ENCODE data around the gene SLC38A11. TPM values are rescaled to one million over a fixed set of nuclear protein-coding genes. Genes with fewer than 3 reads are reported as not detected.

SLC38A11 gene
- total and polyA plus RNA-seq, 10 of the 15 experiments (the other 5 are each of a cell fraction or from before 2014, with no cell fraction given) = not detected

GRCh38 chr2:164881524-164881923 is 73.8 kb downstream of the SLC38A11 start:
- intact Hi-C loops (cut with micrococcal nuclease; ENCODE audit: unreplicated experiment) = no loop called here
- no peak overlapping the region for H3K4me2 ChIP-seq (ENCODE audit: control insufficient read depth, insufficient read depth)
- no peaks in the 10 kb centered on the region for H3K9me3 ChIP-seq (replicated peaks; ENCODE audit: control insufficient read depth, insufficient read depth, low read length)
- DNase-seq (ENCODE audit: low read depth, low spot score) (no peak), ATAC-seq (no peak), FAIRE-seq (no peak)
- CTCF ChIA-PET = no interaction called here
- no peak overlapping the region for H2AFZ ChIP-seq (ENCODE audit: control insufficient read depth, low read depth, low read length)
- no peak overlapping the region for H3K4me3 ChIP-seq
- RAD21 ChIA-PET (ENCODE audit: unreplicated experiment) = no interaction called here
- H3K9ac ChIP-seq (ENCODE audit: control insufficient read depth, insufficient read depth, low read length) = no peak overlapping the region
- H3K4me1 ChIP-seq (ENCODE audit: control insufficient read depth, insufficient read depth, low read length) = no peaks in the 10 kb centered on the region
- H4K20me1 ChIP-seq (ENCODE audit: control insufficient read depth, insufficient read depth) = no peaks in the 10 kb centered on the region
- no TSS peak for BruUV-seq (replicated peaks)
- H3K79me2 ChIP-seq (ENCODE audit: control insufficient read depth, insufficient read depth, low read length) = no peaks in the 10 kb centered on the region
- H3K36me3 ChIP-seq (ENCODE audit: control insufficient read depth in 2 of 2, insufficient read depth in 2 of 2, low read length in 1 of 2) = no peaks in the 10 kb centered on the region
- in situ Hi-C loops (cut with MboI) = no loop called here
- SMC1A ChIA-PET (ENCODE audit: uncharacterized antibody, unreplicated experiment) = interaction anchor here (2.2 kb wide), 1 partner anchor 22 kb away, joined by 7 read pairs; no protein-coding TSS in a partner anchor
- POLR2A ChIA-PET = no interaction called here
- H3K27ac ChIP-seq (ENCODE audit: control insufficient read depth, insufficient read depth) = no peak overlapping the region
- no peaks in the 10 kb centered on the region; a peak in 1 of 4 replicates for H3K27me3 ChIP-seq (replicated peaks in 1 of 2; ENCODE audit: control insufficient read depth in 2 of 2, insufficient read depth in 2 of 2, low read length in 1 of 2)
- 0% methylated on average over 1 of the region's 1 CpG for WGBS (ENCODE audit: insufficient coverage, insufficient replicate concordance, low lambda C conversion rate, missing lambda C conversion rate)
- TF ChIP-seq IKZF2 (IDR thresholded peaks at IDR 0.05) (no peak), NFYA (IDR thresholded peaks at IDR 0.05; ENCODE audit: borderline replicate concordance, low read depth, low read length) (no peak), SPI1 (IDR thresholded peaks at IDR 0.05; ENCODE audit: borderline replicate concordance, insufficient read depth, low read depth, low read length) (no peak), SIN3A (IDR thresholded peaks at IDR 0.05; ENCODE audit: low read depth, low read length) (no peak), ZNF592 (IDR thresholded peaks at IDR 0.05) (no peak), USF1 (IDR thresholded peaks at IDR 0.05; ENCODE audit: borderline replicate concordance, extremely low read length, insufficient read depth, low read depth, low read length) (no peak), SUZ12 (IDR thresholded peaks at IDR 0.05; ENCODE audit: unreplicated experiment) (no peak), EZH2 (IDR thresholded peaks at IDR 0.05; ENCODE audit: borderline replicate concordance, control insufficient read depth, low read depth, low read length) (no peak), BRCA1 (IDR thresholded peaks at IDR 0.05; ENCODE audit: low read depth, low read length) (no peak), ZBTB33 (IDR thresholded peaks at IDR 0.05) (no peak), KDM1A (IDR thresholded peaks at IDR 0.05; ENCODE audit: borderline replicate concordance) (no peak), EGR1 (IDR thresholded peaks at IDR 0.05; ENCODE audit: borderline replicate concordance in 1 of 2, low read depth in 2 of 2, low read length in 2 of 2) (no peak), ZZZ3 (IDR thresholded peaks at IDR 0.05; ENCODE audit: control insufficient read depth, insufficient read length, low read depth) (no peak), HDGF (IDR thresholded peaks at IDR 0.05) (no peak), EED (IDR thresholded peaks at IDR 0.05; ENCODE audit: low read depth) (no peak)
